Neural progenitor cell (in vitro differentiated cells): Measurements from ENCODE around the gene ST6GAL1.

ENCODE experiments used
- EZH2 ChIP-seq: fragments of 200-600 bp; sonication (generic); IDR thresholded peaks from 2 replicates; pipeline ENCODE4 v1.6.1; 2017; ENCODE audit warnings: antibody characterized with exemption, mild to moderate bottlenecking, moderate library complexity
- EZH2phosphoT487 ChIP-seq: fragments of 200-600 bp; sonication (generic); IDR thresholded peaks from 2 replicates; pipeline ENCODE4 v1.6.1; 2017; ENCODE audit warnings: antibody characterized with exemption
- TF ChIP-seq, protein P1 (sequence below): fragments of 200-600 bp; sonication (generic); IDR thresholded peaks from 2 replicates; pipeline ENCODE4 v1.5.1; 2017; ENCODE audit warnings: antibody characterized with exemption, mild to moderate bottlenecking

DNA sequence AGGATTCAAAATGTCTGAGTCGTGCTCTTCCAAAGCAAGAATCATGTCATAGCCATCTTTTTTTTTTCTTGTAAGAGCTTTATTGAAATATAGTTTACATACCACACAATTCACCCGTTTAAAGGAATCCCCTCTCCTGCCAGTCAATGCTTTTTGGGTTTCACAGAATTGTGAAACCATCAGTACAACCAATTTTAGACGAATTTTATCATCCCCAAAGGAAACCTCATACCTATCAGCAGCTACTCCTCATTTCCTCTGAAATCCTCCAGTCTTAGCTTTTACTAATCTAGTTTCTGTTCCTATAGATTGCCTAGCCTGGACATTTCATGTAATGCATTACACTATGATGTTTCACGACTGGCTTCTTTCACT lies 48.2 kb upstream of the ST6GAL1 start:
- TF ChIP-seq, protein P1, sequence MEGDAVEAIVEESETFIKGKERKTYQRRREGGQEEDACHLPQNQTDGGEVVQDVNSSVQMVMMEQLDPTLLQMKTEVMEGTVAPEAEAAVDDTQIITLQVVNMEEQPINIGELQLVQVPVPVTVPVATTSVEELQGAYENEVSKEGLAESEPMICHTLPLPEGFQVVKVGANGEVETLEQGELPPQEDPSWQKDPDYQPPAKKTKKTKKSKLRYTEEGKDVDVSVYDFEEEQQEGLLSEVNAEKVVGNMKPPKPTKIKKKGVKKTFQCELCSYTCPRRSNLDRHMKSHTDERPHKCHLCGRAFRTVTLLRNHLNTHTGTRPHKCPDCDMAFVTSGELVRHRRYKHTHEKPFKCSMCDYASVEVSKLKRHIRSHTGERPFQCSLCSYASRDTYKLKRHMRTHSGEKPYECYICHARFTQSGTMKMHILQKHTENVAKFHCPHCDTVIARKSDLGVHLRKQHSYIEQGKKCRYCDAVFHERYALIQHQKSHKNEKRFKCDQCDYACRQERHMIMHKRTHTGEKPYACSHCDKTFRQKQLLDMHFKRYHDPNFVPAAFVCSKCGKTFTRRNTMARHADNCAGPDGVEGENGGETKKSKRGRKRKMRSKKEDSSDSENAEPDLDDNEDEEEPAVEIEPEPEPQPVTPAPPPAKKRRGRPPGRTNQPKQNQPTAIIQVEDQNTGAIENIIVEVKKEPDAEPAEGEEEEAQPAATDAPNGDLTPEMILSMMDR = no peak
- TF ChIP-seq EZH2 (no peak), EZH2phosphoT487 (no peak)
